ENCODE results near the gene DOC2B. TPM values are rescaled to one million over a fixed set of nuclear protein-coding genes. Genes with fewer than 3 reads are reported as not detected.

The DOC2B gene
- total RNA-seq, 1 experiment from 2014 or later, result 1.5 TPM

DNA sequence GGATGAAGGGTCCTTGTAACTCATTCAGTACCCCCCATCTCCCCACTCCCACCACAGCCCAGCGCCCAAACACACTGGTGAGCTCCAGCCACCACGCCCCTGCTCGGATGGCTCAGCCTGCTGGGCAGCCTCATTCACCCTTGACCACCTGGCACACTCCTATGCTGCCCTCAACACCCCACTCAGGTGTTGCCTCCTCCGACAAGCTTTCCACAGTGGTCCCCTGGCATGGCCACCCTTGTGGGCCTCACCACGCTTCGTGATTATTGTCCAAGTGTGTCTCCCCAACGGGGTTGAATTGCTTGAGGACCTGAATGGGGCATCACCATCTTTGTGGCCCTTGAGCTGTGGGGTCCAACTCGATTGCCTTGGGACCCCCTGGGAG lies 12.0 kb upstream of the DOC2B start:
- Histone ChIP-seq H3K36me3 (ENCODE audit: control insufficient read depth, insufficient read depth, low read length) (no peaks in the 10 kb centered on the region), H3K4me1 (ENCODE audit: control insufficient read depth, insufficient read depth, low read length) (no peaks in the 10 kb centered on the region), H3K9me3 (ENCODE audit: control insufficient read depth, insufficient read depth, low read depth, low read length) (no peaks in the 10 kb centered on the region), H3K4me3 (ENCODE audit: low read depth in 2 of 2, low read length in 2 of 2) (no peak overlapping the region), H3K27me3 (ENCODE audit: control insufficient read depth, insufficient read depth, low read length) (no peaks in the 10 kb centered on the region), H3K27ac (ENCODE audit: low read length) (no peak overlapping the region)
- ATAC-seq (no peak), DNase-seq (ENCODE audit: low read depth, low spot score) (no peak)
- POLR2A ChIA-PET, result no interaction called here
- CTCF ChIA-PET, result no interaction called here
- no TSS peak for BruUV-seq (replicated peaks)
- TF ChIP-seq SIN3A (IDR thresholded peaks at IDR 0.05; ENCODE audit: borderline replicate concordance, insufficient read depth, low read depth, low read length) (no peak), POLR2AphosphoS5 (IDR thresholded peaks at IDR 0.05; ENCODE audit: low read depth, low read length) (no peak), TCF7L2 (IDR thresholded peaks at IDR 0.05; ENCODE audit: low read depth, low read length) (no peak)
- TF ChIP-seq, protein P1, sequence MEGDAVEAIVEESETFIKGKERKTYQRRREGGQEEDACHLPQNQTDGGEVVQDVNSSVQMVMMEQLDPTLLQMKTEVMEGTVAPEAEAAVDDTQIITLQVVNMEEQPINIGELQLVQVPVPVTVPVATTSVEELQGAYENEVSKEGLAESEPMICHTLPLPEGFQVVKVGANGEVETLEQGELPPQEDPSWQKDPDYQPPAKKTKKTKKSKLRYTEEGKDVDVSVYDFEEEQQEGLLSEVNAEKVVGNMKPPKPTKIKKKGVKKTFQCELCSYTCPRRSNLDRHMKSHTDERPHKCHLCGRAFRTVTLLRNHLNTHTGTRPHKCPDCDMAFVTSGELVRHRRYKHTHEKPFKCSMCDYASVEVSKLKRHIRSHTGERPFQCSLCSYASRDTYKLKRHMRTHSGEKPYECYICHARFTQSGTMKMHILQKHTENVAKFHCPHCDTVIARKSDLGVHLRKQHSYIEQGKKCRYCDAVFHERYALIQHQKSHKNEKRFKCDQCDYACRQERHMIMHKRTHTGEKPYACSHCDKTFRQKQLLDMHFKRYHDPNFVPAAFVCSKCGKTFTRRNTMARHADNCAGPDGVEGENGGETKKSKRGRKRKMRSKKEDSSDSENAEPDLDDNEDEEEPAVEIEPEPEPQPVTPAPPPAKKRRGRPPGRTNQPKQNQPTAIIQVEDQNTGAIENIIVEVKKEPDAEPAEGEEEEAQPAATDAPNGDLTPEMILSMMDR (IDR thresholded peaks at IDR 0.05), result no peak
- TF ChIP-seq, protein P2, sequence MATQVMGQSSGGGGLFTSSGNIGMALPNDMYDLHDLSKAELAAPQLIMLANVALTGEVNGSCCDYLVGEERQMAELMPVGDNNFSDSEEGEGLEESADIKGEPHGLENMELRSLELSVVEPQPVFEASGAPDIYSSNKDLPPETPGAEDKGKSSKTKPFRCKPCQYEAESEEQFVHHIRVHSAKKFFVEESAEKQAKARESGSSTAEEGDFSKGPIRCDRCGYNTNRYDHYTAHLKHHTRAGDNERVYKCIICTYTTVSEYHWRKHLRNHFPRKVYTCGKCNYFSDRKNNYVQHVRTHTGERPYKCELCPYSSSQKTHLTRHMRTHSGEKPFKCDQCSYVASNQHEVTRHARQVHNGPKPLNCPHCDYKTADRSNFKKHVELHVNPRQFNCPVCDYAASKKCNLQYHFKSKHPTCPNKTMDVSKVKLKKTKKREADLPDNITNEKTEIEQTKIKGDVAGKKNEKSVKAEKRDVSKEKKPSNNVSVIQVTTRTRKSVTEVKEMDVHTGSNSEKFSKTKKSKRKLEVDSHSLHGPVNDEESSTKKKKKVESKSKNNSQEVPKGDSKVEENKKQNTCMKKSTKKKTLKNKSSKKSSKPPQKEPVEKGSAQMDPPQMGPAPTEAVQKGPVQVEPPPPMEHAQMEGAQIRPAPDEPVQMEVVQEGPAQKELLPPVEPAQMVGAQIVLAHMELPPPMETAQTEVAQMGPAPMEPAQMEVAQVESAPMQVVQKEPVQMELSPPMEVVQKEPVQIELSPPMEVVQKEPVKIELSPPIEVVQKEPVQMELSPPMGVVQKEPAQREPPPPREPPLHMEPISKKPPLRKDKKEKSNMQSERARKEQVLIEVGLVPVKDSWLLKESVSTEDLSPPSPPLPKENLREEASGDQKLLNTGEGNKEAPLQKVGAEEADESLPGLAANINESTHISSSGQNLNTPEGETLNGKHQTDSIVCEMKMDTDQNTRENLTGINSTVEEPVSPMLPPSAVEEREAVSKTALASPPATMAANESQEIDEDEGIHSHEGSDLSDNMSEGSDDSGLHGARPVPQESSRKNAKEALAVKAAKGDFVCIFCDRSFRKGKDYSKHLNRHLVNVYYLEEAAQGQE (IDR thresholded peaks at IDR 0.05; ENCODE audit: insufficient read depth in 1 of 2, low read depth in 2 of 2, low read length in 1 of 2), result no peak
- in situ Hi-C loops (cut with HindIII; ENCODE audit: low pct_unique_long_range_greater_than_20kb, low sequenced_read_pairs) (no loop called here), intact Hi-C loops (cut with micrococcal nuclease; ENCODE audit: unreplicated experiment) (no loop called here)

DNA sequence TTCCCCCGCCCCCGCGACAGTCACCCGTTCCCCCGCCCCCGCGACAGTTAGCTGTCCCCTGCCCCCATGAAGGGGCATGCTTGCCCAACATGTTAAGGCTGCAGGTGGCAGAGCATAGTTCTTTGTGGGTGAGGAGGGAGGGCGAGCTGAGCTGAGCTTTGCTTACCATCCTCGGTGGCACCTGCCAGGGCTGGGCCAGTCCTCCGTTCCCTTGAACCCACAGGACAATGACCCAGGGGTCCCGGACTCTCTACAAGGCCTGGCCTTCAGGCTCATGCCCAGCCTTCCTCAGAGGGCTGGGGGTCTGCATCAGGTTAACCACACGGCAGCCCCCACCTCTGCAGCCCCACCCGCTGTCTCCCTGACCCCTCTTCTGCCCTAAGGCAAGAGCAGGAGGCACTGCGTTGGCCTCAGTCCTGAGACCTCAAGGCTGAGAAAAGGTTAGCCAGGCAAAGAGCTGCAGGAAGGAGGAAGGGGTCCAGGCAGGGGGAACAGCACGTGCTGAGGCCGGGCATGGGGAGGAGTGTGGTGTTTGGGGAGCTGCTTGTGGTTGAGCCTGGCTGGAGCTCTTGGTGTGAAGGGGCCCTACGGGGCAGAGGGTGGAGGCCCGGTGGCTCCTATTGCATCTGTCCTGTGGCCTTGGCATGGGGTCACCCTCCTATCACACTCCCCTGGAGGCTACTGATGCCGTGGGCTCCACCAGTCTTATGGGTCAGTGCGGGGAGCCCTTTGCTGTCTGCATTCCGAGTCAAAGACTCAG lies 11.4 kb upstream of the DOC2B start:
- intact Hi-C loops (cut with micrococcal nuclease; ENCODE audit: unreplicated experiment), result no loop called here
- ATAC-seq (no peak), DNase-seq (ENCODE audit: low read depth, low spot score) (no peak)
- POLR2A ChIA-PET, result no interaction called here
- TF ChIP-seq POLR2AphosphoS5 (IDR thresholded peaks at IDR 0.05; ENCODE audit: low read depth, low read length), result no peak
- TF ChIP-seq, protein P2 (IDR thresholded peaks at IDR 0.05; ENCODE audit: insufficient read depth in 1 of 2, low read depth in 2 of 2, low read length in 1 of 2), result no peak
- TF ChIP-seq, protein P1 (IDR thresholded peaks at IDR 0.05), result no peak
- TF ChIP-seq TCF7L2 (IDR thresholded peaks at IDR 0.05; ENCODE audit: low read depth, low read length), result no peak
- no peak for TF ChIP-seq SIN3A (IDR thresholded peaks at IDR 0.05; ENCODE audit: borderline replicate concordance, insufficient read depth, low read depth, low read length)
- Histone ChIP-seq H3K4me1 (ENCODE audit: control insufficient read depth, insufficient read depth, low read length) (no peaks in the 10 kb centered on the region), H3K27me3 (ENCODE audit: control insufficient read depth, insufficient read depth, low read length) (no peaks in the 10 kb centered on the region), H3K4me3 (ENCODE audit: low read depth in 2 of 2, low read length in 2 of 2) (no peak overlapping the region), H3K36me3 (ENCODE audit: control insufficient read depth, insufficient read depth, low read length) (no peaks in the 10 kb centered on the region), H3K9me3 (ENCODE audit: control insufficient read depth, insufficient read depth, low read depth, low read length) (no peaks in the 10 kb centered on the region), H3K27ac (ENCODE audit: low read length) (no peak overlapping the region)
- BruUV-seq (replicated peaks), result no TSS peak
- in situ Hi-C loops (cut with HindIII; ENCODE audit: low pct_unique_long_range_greater_than_20kb, low sequenced_read_pairs), result no loop called here
- CTCF ChIA-PET, result no interaction called here
